Neural progenitor cell (in vitro differentiated cells): ENCODE measurements around the gene RB1. TPM values are rescaled to one million over a fixed set of nuclear protein-coding genes. Genes with fewer than 3 reads are reported as not detected.

ENCODE experiments used
- DNase-seq: peaks from one replicate; pipeline ENCODE4 v3.0.0-alpha.2; 2016; ENCODE audit warnings: low spot score
- H2AFZ ChIP-seq: fragments of 200-600 bp; sonication (generic); replicated peaks from 2 replicates; pipeline ENCODE4 v1.6.1; 2016; ENCODE audit warnings: antibody characterized with exemption
- H3F3A ChIP-seq: fragments of 200-600 bp; sonication (generic); 2 replicates; pipeline ENCODE4 v1.6.1; 2016; ENCODE audit warnings: antibody characterized with exemption, low read depth
- H3K27ac ChIP-seq: fragments of 200-600 bp; sonication (generic); 2 replicates; pipeline ENCODE4 v1.5.1; 2016; ENCODE audit warnings: mild to moderate bottlenecking
- H3K27me3 ChIP-seq: fragments of 200-600 bp; sonication (generic); 2 replicates; pipeline ENCODE4 v1.6.1; 2016; ENCODE audit warnings: mild to moderate bottlenecking, moderate library complexity
- H3K36me3 ChIP-seq: fragments of 200-600 bp; sonication (generic); 2 replicates; pipeline ENCODE4 v1.5.1; 2016
- H3K4me1 ChIP-seq: fragments of 200-600 bp; sonication (generic); 2 replicates; pipeline ENCODE4 v1.6.1; 2016; ENCODE audit warnings: mixed run types
- H3K4me2 ChIP-seq: fragments of 200-600 bp; sonication (generic); 2 replicates; pipeline ENCODE4 v1.6.1; 2016
- H3K4me3 ChIP-seq: fragments of 200-600 bp; sonication (generic); 2 replicates; pipeline ENCODE4 v1.5.1; 2016
- H3K79me2 ChIP-seq: fragments of 200-600 bp; sonication (generic); 2 replicates; pipeline ENCODE4 v1.6.1; 2016; ENCODE audit warnings: low read depth
- H3K9ac ChIP-seq: fragments of 200-600 bp; sonication (generic); 2 replicates; pipeline ENCODE4 v1.6.1; 2016
- H3K9me3 ChIP-seq: fragments of 200-600 bp; sonication (generic); 2 replicates; pipeline ENCODE4 v1.5.1; 2016; ENCODE audit warnings: low read depth
- H4K20me1 ChIP-seq: fragments of 200-600 bp; sonication (generic); 2 replicates; pipeline ENCODE4 v1.6.1; 2016; ENCODE audit warnings: low read depth
- H3K27ac Mint-ChIP-seq: 3 replicates; pipeline ENCODE4 v1.8.0; 2021; ENCODE audit warnings: mixed read lengths
- H3K27me3 Mint-ChIP-seq: 2 replicates; pipeline ENCODE4 v1.8.0; 2022; ENCODE audit warnings: low read depth, mild to moderate bottlenecking, inconsistent platforms, moderate library complexity, mixed read lengths; ENCODE audit not compliant: insufficient read depth
- H3K36me3 Mint-ChIP-seq: 3 replicates; pipeline ENCODE4 v1.8.0; 2021; ENCODE audit warnings: mixed read lengths
- H3K4me1 Mint-ChIP-seq: 3 replicates; pipeline ENCODE4 v1.8.0; 2021; ENCODE audit warnings: mixed read lengths
- H3K4me3 Mint-ChIP-seq: 3 replicates; pipeline ENCODE4 v1.8.0; 2021; ENCODE audit warnings: mild to moderate bottlenecking, moderate library complexity, mixed read lengths
- H3K9me3 Mint-ChIP-seq: 3 replicates; pipeline ENCODE4 v1.8.0; 2020; ENCODE audit warnings: mixed read lengths
- CTCF ChIP-seq: fragments of 200-600 bp; sonication (generic); IDR thresholded peaks from 2 replicates; pipeline ENCODE4 v1.5.1; 2017; ENCODE audit warnings: antibody characterized with exemption, mild to moderate bottlenecking
- EZH2 ChIP-seq: fragments of 200-600 bp; sonication (generic); IDR thresholded peaks from 2 replicates; pipeline ENCODE4 v1.6.1; 2017; ENCODE audit warnings: antibody characterized with exemption, mild to moderate bottlenecking, moderate library complexity
- EZH2phosphoT487 ChIP-seq: fragments of 200-600 bp; sonication (generic); IDR thresholded peaks from 2 replicates; pipeline ENCODE4 v1.6.1; 2017; ENCODE audit warnings: antibody characterized with exemption
- total RNA-seq: library from RNA; depleted of rRNA; stranded (reverse); fragments of >200 nt; gene quantifications from 2 replicates; pipeline ENCODE4 v1.2.3, GENCODE V29; 2015; ENCODE audit warnings: low replicate concordance

RB1 gene
- total RNA-seq, 1 donor from 2014 or later = 39.5 TPM

GRCh38 chr13:48295271-48295670 lies 8.3 kb upstream of the RB1 start:
- Mint-ChIP-seq H3K4me3 (no peak overlapping the region), H3K27me3 (no peaks in the 10 kb centered on the region), H3K36me3 (no peaks in the 10 kb centered on the region), H3K9me3 (no peaks in the 10 kb centered on the region), H3K27ac (no peak overlapping the region), H3K4me1 (peaks cover 3% of the 10 kb centered on the region)
- H3K9ac ChIP-seq = no peak overlapping the region
- TF ChIP-seq EZH2phosphoT487 (no peak), EZH2 (no peak), CTCF (no peak)
- no peak overlapping the region for H3K27ac ChIP-seq
- H3K9me3 ChIP-seq = no peaks in the 10 kb centered on the region
- H3K27me3 ChIP-seq = no peaks in the 10 kb centered on the region
- no peaks in the 10 kb centered on the region for H3K79me2 ChIP-seq
- H4K20me1 ChIP-seq = no peaks in the 10 kb centered on the region
- no peak overlapping the region for H3K4me3 ChIP-seq
- no peak overlapping the region for H2AFZ ChIP-seq
- DNase-seq = no peak
- no peaks in the 10 kb centered on the region for H3F3A ChIP-seq
- H3K4me1 ChIP-seq = no peaks in the 10 kb centered on the region
- no peaks in the 10 kb centered on the region for H3K36me3 ChIP-seq
- H3K4me2 ChIP-seq = no peak overlapping the region

DNA sequence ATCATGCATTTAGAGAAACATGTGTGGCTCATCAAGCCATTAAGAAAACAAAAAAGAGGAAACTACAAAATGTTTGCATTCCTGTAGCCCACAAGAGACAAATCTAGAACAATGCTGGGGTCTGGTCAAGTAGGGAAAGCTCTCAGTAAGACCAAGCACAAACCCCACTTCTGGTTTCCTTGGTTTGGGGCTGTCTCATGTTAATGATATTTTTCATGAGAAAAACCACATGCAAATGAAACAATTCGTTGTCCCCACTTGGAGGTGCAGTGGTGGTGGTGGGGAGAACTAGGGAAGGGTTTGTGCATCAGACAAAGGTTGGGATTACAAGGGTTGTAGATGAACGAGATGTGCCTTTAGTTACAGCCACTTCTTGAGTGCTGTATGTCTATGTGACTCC lies 7.0 kb upstream of the RB1 start:
- no peak overlapping the region for H3K4me3 ChIP-seq
- no peaks in the 10 kb centered on the region for H3F3A ChIP-seq
- no peak for DNase-seq
- H3K4me2 ChIP-seq = no peak overlapping the region
- H3K79me2 ChIP-seq = no peaks in the 10 kb centered on the region
- H3K36me3 Mint-ChIP-seq = peaks cover 2% of the 10 kb centered on the region
- H3K9me3 ChIP-seq = no peaks in the 10 kb centered on the region
- H3K9ac ChIP-seq = no peak overlapping the region
- H3K27ac ChIP-seq = no peak overlapping the region
- no peak overlapping the region for H3K4me3 Mint-ChIP-seq
- no peaks in the 10 kb centered on the region for H3K9me3 Mint-ChIP-seq
- no peaks in the 10 kb centered on the region for H3K4me1 ChIP-seq
- no peak for TF ChIP-seq CTCF
- no peak for TF ChIP-seq EZH2phosphoT487
- no peak for TF ChIP-seq EZH2
- no peaks in the 10 kb centered on the region for H3K36me3 ChIP-seq
- no peaks in the 10 kb centered on the region for H4K20me1 ChIP-seq
- H3K27me3 ChIP-seq = no peaks in the 10 kb centered on the region
- H3K27me3 Mint-ChIP-seq = no peaks in the 10 kb centered on the region
- no peak overlapping the region for H3K27ac Mint-ChIP-seq
- no peak overlapping the region for H2AFZ ChIP-seq
- H3K4me1 Mint-ChIP-seq = peaks cover 3% of the 10 kb centered on the region

GRCh38 chr13:48297131-48297786 lies 6.3 kb upstream of the RB1 start:
- Mint-ChIP-seq H3K9me3 (no peaks in the 10 kb centered on the region), H3K27ac (no peak overlapping the region), H3K36me3 (peaks cover 2% of the 10 kb centered on the region), H3K4me1 (peaks cover 4% of the 10 kb centered on the region), H3K4me3 (no peak overlapping the region), H3K27me3 (no peaks in the 10 kb centered on the region)
- Histone ChIP-seq H3F3A (no peaks in the 10 kb centered on the region), H3K79me2 (no peaks in the 10 kb centered on the region), H3K9ac (no peak overlapping the region), H3K36me3 (no peaks in the 10 kb centered on the region), H2AFZ (no peak overlapping the region), H3K27ac (no peak overlapping the region), H4K20me1 (no peaks in the 10 kb centered on the region), H3K4me3 (no peak overlapping the region), H3K27me3 (no peaks in the 10 kb centered on the region), H3K4me1 (no peaks in the 10 kb centered on the region), H3K9me3 (no peaks in the 10 kb centered on the region), H3K4me2 (no peak overlapping the region)
- TF ChIP-seq EZH2 (no peak), CTCF (no peak), EZH2phosphoT487 (no peak)
- no peak for DNase-seq
